H1 (cell line): ENCODE results near the gene RFX2. TPM values are rescaled to one million over a fixed set of nuclear protein-coding genes. Genes with fewer than 3 reads are reported as not detected.
A peak's percentile ranks its signal among the peaks of the same experiment; 100 is the strongest.

Source experiments
- CTCF ChIA-PET: fragments of 300-600 bp; sonication (Branson Sonifier 250); formaldehyde crosslinking; loops from one replicate; lab custom pipeline; 2021; ENCODE audit not compliant: partially characterized antibody; lab: Charles Lee
- POLR2A ChIA-PET: fragments of 300-600 bp; sonication (Branson Sonifier 250); formaldehyde crosslinking; loops from one replicate; lab custom pipeline; 2021; ENCODE audit warnings: inconsistent platforms; ENCODE audit not compliant: partially characterized antibody; lab: Charles Lee
- DNase-seq, 2 experiments: peaks; one replicate each; pipeline versions ENCODE4 v3.0.0 to v3.0.0-alpha.2; 2010 to 2022; ENCODE audit warnings: low spot score in 2 of 2, low read depth in 1 of 2, mixed read lengths in 1 of 2
- FAIRE-seq: peaks from 2 replicates; lab custom pipeline; 2011; peaks lifted over from hg19 to GRCh38; lab: Jason Lieb, UNC
- H2AFZ ChIP-seq: 2 replicates; pipeline ENCODE4 v1.8.1; 2012; ENCODE audit warnings: low read length, inconsistent platforms
- H2AK5ac ChIP-seq: 2 replicates; pipeline ENCODE4 v1.6.1; 2013; ENCODE audit warnings: low read depth, low read length
- H2BK120ac ChIP-seq: replicated peaks from 2 replicates; pipeline ENCODE3; 2013; ENCODE audit warnings: low read depth, low read length, inconsistent platforms
- H2BK12ac ChIP-seq: 2 replicates; pipeline ENCODE4 v1.6.1; 2013; ENCODE audit warnings: low read depth, low read length
- H2BK15ac ChIP-seq: 2 replicates; pipeline ENCODE4 v1.6.1; 2013; ENCODE audit warnings: low read length
- H2BK20ac ChIP-seq: 2 replicates; pipeline ENCODE4 v1.6.1; 2013; ENCODE audit warnings: low read length
- H2BK5ac ChIP-seq: 2 replicates; pipeline ENCODE4 v1.6.1; 2013; ENCODE audit warnings: low read depth, low read length
- H3K14ac ChIP-seq: 2 replicates; pipeline ENCODE4 v1.6.1; 2013; ENCODE audit warnings: inconsistent platforms; ENCODE audit not compliant: insufficient read length
- H3K18ac ChIP-seq: 2 replicates; pipeline ENCODE4 v1.6.1; 2013; ENCODE audit warnings: low read length; ENCODE audit errors: extremely low read depth
- H3K23ac ChIP-seq: 2 replicates; pipeline ENCODE4 v1.6.1; 2013; ENCODE audit warnings: inconsistent platforms; ENCODE audit not compliant: insufficient read length
- H3K23me2 ChIP-seq: 2 replicates; pipeline ENCODE4 v1.6.1; 2013; ENCODE audit warnings: low read depth, low read length
- H3K27ac ChIP-seq: 2 replicates; pipeline ENCODE4 v1.6.1; 2011; ENCODE audit warnings: low read depth, low read length, inconsistent platforms
- H3K27me3 ChIP-seq, 4 experiments: replicated peaks in 1 of 4; 1 replicate in 1 of 4; 2 replicates in 3 of 4; pipeline versions ENCODE4 v1.6.1 to v1.8.1; 2011 to 2013; ENCODE audit warnings: low read length in 3 of 4, mild to moderate bottlenecking in 3 of 4, inconsistent platforms in 2 of 4, mixed read lengths in 2 of 4, moderate library complexity in 1 of 4; ENCODE audit not compliant: control insufficient read depth in 3 of 4, insufficient read depth in 3 of 4; ENCODE audit errors: extremely low read depth in 1 of 4
- H3K36me3 ChIP-seq, 4 experiments: 2 replicates each; pipeline versions ENCODE4 v1.6.1 to v1.8.1; 2011 to 2013; ENCODE audit warnings: mild to moderate bottlenecking in 4 of 4, low read length in 3 of 4, moderate library complexity in 2 of 4, control low read depth in 1 of 4, inconsistent platforms in 1 of 4; ENCODE audit not compliant: insufficient read depth in 4 of 4, control insufficient read depth in 2 of 4
- H3K4ac ChIP-seq: replicated peaks from 2 replicates; pipeline ENCODE3; 2013; ENCODE audit warnings: low read length, low read depth, mixed read lengths, inconsistent platforms; ENCODE audit not compliant: insufficient read length
- H3K4me1 ChIP-seq, 4 experiments: replicated peaks in 1 of 4; 1 replicate in 1 of 4; 2 replicates in 3 of 4; pipeline versions ENCODE4 v1.6.1 to v1.8.1; 2011 to 2013; ENCODE audit warnings: low read length in 3 of 4, inconsistent platforms in 2 of 4, mixed read lengths in 1 of 4; ENCODE audit not compliant: insufficient read depth in 4 of 4, control insufficient read depth in 3 of 4
- H3K4me2 ChIP-seq, 2 experiments: 2 replicates each; pipeline versions ENCODE4 v1.6.1 to v1.8.1; 2011 to 2013; ENCODE audit warnings: low read depth in 2 of 2, low read length in 2 of 2, control low read depth in 1 of 2, inconsistent platforms in 1 of 2, mild to moderate bottlenecking in 1 of 2; ENCODE audit not compliant: insufficient read depth in 1 of 2
- H3K4me3 ChIP-seq, 4 experiments: fragments of 200-600, 300-600 bp in 1 of 4; sonication (generic), shearing (Covaris generic), sonication (Bioruptor Twin) in 1 of 4; 2 replicates each; pipeline versions ENCODE4 v1.5.1 to v1.8.1; 2011 to 2016; ENCODE audit warnings: low read length in 4 of 4, low read depth in 3 of 4, control low read depth in 2 of 4, inconsistent platforms in 2 of 4, mild to moderate bottlenecking in 2 of 4, mixed read lengths in 1 of 4, moderate library complexity in 1 of 4; ENCODE audit not compliant: insufficient read depth in 2 of 4; ENCODE audit errors: extremely low read depth in 1 of 4
- H3K56ac ChIP-seq: replicated peaks from 2 replicates; pipeline ENCODE3; 2013; ENCODE audit warnings: low read depth, mild to moderate bottlenecking, mixed read lengths, low read length, inconsistent platforms; ENCODE audit not compliant: insufficient read length
- H3K79me1 ChIP-seq: 2 replicates; pipeline ENCODE4 v1.6.1; 2013; ENCODE audit warnings: low read depth, low read length, control low read depth
- H3K79me2 ChIP-seq, 2 experiments: 2 replicates each; pipeline versions ENCODE4 v1.6.1 to v1.8.1; 2012 to 2013; ENCODE audit warnings: low read length in 2 of 2, mild to moderate bottlenecking in 2 of 2, inconsistent platforms in 1 of 2; ENCODE audit not compliant: insufficient read depth in 2 of 2, control insufficient read depth in 1 of 2
- H3K9ac ChIP-seq, 4 experiments: replicated peaks in 1 of 4; 1 replicate in 1 of 4; 2 replicates in 3 of 4; pipeline versions ENCODE4 v1.6.1 to v1.8.1; 2011 to 2013; ENCODE audit warnings: low read depth in 3 of 4, low read length in 3 of 4, control low read depth in 2 of 4, mild to moderate bottlenecking in 2 of 4, moderate library complexity in 2 of 4, inconsistent platforms in 1 of 4; ENCODE audit errors: extremely low read depth in 1 of 4
- H3K9me3 ChIP-seq, 2 experiments: 2 replicates each; pipeline versions ENCODE4 v1.6.1 to v1.8.1; 2012 to 2013; ENCODE audit warnings: mild to moderate bottlenecking in 2 of 2, moderate library complexity in 2 of 2, control low read depth in 1 of 2, inconsistent platforms in 1 of 2, low read depth in 1 of 2, low read length in 1 of 2, mixed read lengths in 1 of 2; ENCODE audit not compliant: insufficient read depth in 2 of 2
- H4K20me1 ChIP-seq, 2 experiments: replicated peaks in 1 of 2; 2 replicates each; pipeline versions ENCODE3 to v1.8.1; 2011 to 2013; ENCODE audit warnings: inconsistent platforms in 2 of 2, low read length in 2 of 2, mild to moderate bottlenecking in 1 of 2; ENCODE audit not compliant: insufficient read depth in 2 of 2, control insufficient read depth in 1 of 2
- H4K5ac ChIP-seq: 2 replicates; pipeline ENCODE4 v1.6.1; 2013; ENCODE audit warnings: low read length, low read depth, mixed read lengths, inconsistent platforms; ENCODE audit not compliant: insufficient read length
- H4K8ac ChIP-seq: 2 replicates; pipeline ENCODE4 v1.8.0; 2013; ENCODE audit warnings: mild to moderate bottlenecking, moderate library complexity, low read length, inconsistent platforms; ENCODE audit not compliant: insufficient read depth; ENCODE audit errors: extremely low read depth
- H4K91ac ChIP-seq: replicated peaks from 2 replicates; pipeline ENCODE3; 2013; ENCODE audit warnings: low read length, mixed read lengths, inconsistent platforms; ENCODE audit not compliant: insufficient read length
- CBX8 ChIP-seq: fragments of 300-800, 300-1000 bp; sonication (generic); IDR thresholded peaks from 2 replicates; pipeline ENCODE4 v1.7.1; 2016; ENCODE audit warnings: low read depth, low read length, borderline replicate concordance
- CHD2 ChIP-seq: IDR thresholded peaks from 2 replicates; pipeline ENCODE4 v1.6.1; 2012; ENCODE audit warnings: low read length, improper control_type of control experiment
- EP300 ChIP-seq, 2 experiments: IDR thresholded peaks; 1 replicate in 1 of 2; 2 replicates in 1 of 2; pipeline ENCODE4 v1.6.1; 2011 to 2012; ENCODE audit warnings: low read depth in 2 of 2, low read length in 2 of 2, mild to moderate bottlenecking in 2 of 2, borderline replicate concordance in 1 of 2, inconsistent platforms in 1 of 2, moderate library complexity in 1 of 2
- GABPA ChIP-seq: IDR thresholded peaks from 2 replicates; pipeline ENCODE4 v1.6.1; 2011; ENCODE audit warnings: mild to moderate bottlenecking, low read length, moderate library complexity, borderline replicate concordance; ENCODE audit not compliant: insufficient read depth
- JUN ChIP-seq: IDR thresholded peaks from 2 replicates; pipeline ENCODE4 v1.6.1; 2011; ENCODE audit warnings: low read depth, mild to moderate bottlenecking, improper control_type of control experiment, low read length
- SIRT6 ChIP-seq: IDR thresholded peaks from one replicate; pipeline ENCODE4 v1.7.1; 2012; ENCODE audit warnings: low read length, inconsistent platforms
- SP4 ChIP-seq: IDR thresholded peaks from 2 replicates; pipeline ENCODE4 v1.6.1; 2012; ENCODE audit warnings: low read length, inconsistent platforms
- YY1 ChIP-seq: IDR thresholded peaks from 2 replicates; pipeline ENCODE4 v1.6.1; 2011; ENCODE audit warnings: low read depth, mild to moderate bottlenecking, low read length
- WGBS, 2 experiments: shearing (Covaris generic) in 1 of 2; methylation state at CpG; one replicate each; pipeline versions ENCODE4 v1.1.6 to v1.1.7; 2013 to 2015; ENCODE audit warnings: low lambda C conversion rate in 2 of 2, mixed read lengths in 2 of 2, inconsistent platforms in 1 of 2, low coverage in 1 of 2, missing lambda C conversion rate in 1 of 2; ENCODE audit not compliant: insufficient replicate concordance in 2 of 2, insufficient coverage in 1 of 2, insufficient read length in 1 of 2; ENCODE audit errors: extremely low coverage in 1 of 2, missing lambda C conversion rate in 1 of 2; 5-methylcytosine and 5-hydroxymethylcytosine counted together
- polyA plus RNA-seq, 7 experiments: library from polyadenylated mRNA; depleted of rRNA in 3 of 7; stranded (reverse) in 5 of 7; unstranded in 2 of 7; fragments of >200 nt in 5 of 7; fragments of 200-250 nt in 2 of 7; gene quantifications; 1 replicate in 5 of 7; 2 replicates in 1 of 7; 4 replicates in 1 of 7; pipeline versions ENCODE4 v1.2.1 to v1.2.3, GENCODE V29; 2011 to 2013; ENCODE audit warnings: missing spikeins in 2 of 7, mixed read lengths in 2 of 7
- total RNA-seq: library from RNA; stranded (reverse); fragmentation: NEBNext Ultra II Directional; extraction: Animal tissue kit (Norgen Biotek cat#: 25700); gene quantifications from 2 replicates; pipeline ENCODE4 v1.2.1, GENCODE V29; 2021

The RFX2 gene
- total and polyA plus RNA-seq, 2 of the 8 experiments (the other 6 are each of a cell fraction or from before 2014, with no cell fraction given), result 4.8 to 5.3 TPM

- no peak overlapping the region for H2BK15ac ChIP-seq
- POLR2A ChIA-PET, result interaction anchor here (0.8 kb wide), 1 partner anchor 34 kb away, joined by 3 read pairs; no protein-coding TSS in a partner anchor
- H3K79me2 ChIP-seq, result peaks cover 0 to 6% of the 10 kb centered on the region in 2 experiments; a peak in 3 of 4 replicates
- H3K4me3 ChIP-seq, result no peak overlapping the region
- H3K27ac ChIP-seq, result no peak overlapping the region
- H3K23me2 ChIP-seq, result no peaks in the 10 kb centered on the region
- DNase-seq (no peak), FAIRE-seq (no peak)
- H3K79me1 ChIP-seq, result no peaks in the 10 kb centered on the region
- no peak overlapping the region for H3K4ac ChIP-seq
- no peak overlapping the region for H3K4me2 ChIP-seq
- 0 out of 2 replicates have a peak overlapping the region, but pooled peaks have one; percentile 40 for H2AK5ac ChIP-seq
- no peak overlapping the region for H3K9ac ChIP-seq
- CTCF ChIA-PET, result interaction anchor here (1.1 to 13.2 kb wide), 6 partner anchors 10 to 179 kb away, joined by 3 to 306 read pairs (median 4); partner anchors contain the start of gene NRTN
- H3K18ac ChIP-seq, result no peak overlapping the region
- H4K91ac ChIP-seq, result no peak overlapping the region
- no peak overlapping the region for H3K14ac ChIP-seq
- H3K56ac ChIP-seq, result no peak overlapping the region
- 80% methylated on average over 14 of the region's 14 CpGs; no CpG with 5 or more reads in 1 of the 2 experiments for WGBS, 2 experiments
- no peak overlapping the region for H4K8ac ChIP-seq
- no peak overlapping the region for H2AFZ ChIP-seq
- no peaks in the 10 kb centered on the region for H4K20me1 ChIP-seq
- no peaks in the 10 kb centered on the region; a peak in 1 of 7 replicates for H3K27me3 ChIP-seq
- H2BK5ac ChIP-seq, result no peak overlapping the region
- H4K5ac ChIP-seq, result no peak overlapping the region
- TF ChIP-seq CHD2 (no peak), CBX8 (no peak), EP300 (IDR thresholded peaks at IDR 0.05; ENCODE audit: borderline replicate concordance in 1 of 2, low read depth in 2 of 2, low read length in 2 of 2) (no peak), JUN (no peak), YY1 (no peak), SP4 (no peak), GABPA (no peak), SIRT6 (no peak)
- no peaks in the 10 kb centered on the region for H3K9me3 ChIP-seq
- H2BK120ac ChIP-seq, result no peak overlapping the region
- no peak overlapping the region for H2BK20ac ChIP-seq
- H2BK12ac ChIP-seq, result no peak overlapping the region
- H3K23ac ChIP-seq, result no peak overlapping the region
- H3K4me1 ChIP-seq, result peaks cover 0 to 8% (median 3%) of the 10 kb centered on the region in 4 experiments; a peak in 5 of 7 replicates
- H3K36me3 ChIP-seq, result no peaks in the 10 kb centered on the region
Observed at GRCh38 chr19:5983367-5983955, 126.8 kb downstream of the RFX2 start.
